Measurements from ENCODE around the gene OLFM2.

The OLFM2 gene

GRCh38 chr19:9834726-9835506, 101.4 kb downstream of the OLFM2 start, which contains the start of gene PIN1:
PIN1 (plus strand) TSS chr19:9835318; CDS start chr19:9835345, 27 bp downstream.
- Histone ChIP-seq H2AFZ (peak within 1 kb of the TSS; percentile 86), H3K9me3 (ENCODE audit: control insufficient read depth, low read length) (no peaks in the 10 kb centered on the region), H3K36me3 (ENCODE audit: control insufficient read depth, insufficient read depth, low read length) (no peaks in the 10 kb centered on the region), H3K4me3 (ENCODE audit: low read depth, low read length) (peak within 1 kb of the TSS; percentile 87), H3K79me2 (peaks cover 59% of the 10 kb centered on the region), H3K4me2 (ENCODE audit: low read length) (peak within 1 kb of the TSS; percentile 84), H3K27me3 (ENCODE audit: control insufficient read depth, insufficient read depth, low read length) (no peaks in the 10 kb centered on the region), H3K9ac (no peak within 1 kb of the TSS), H3K27ac (no peak within 1 kb of the TSS), H3K4me1 (no peaks in the 10 kb centered on the region)
- peak; percentile 89 for TF ChIP-seq CTCF (IDR thresholded peaks at IDR 0.05)

GRCh38 chr19:9834307-9834725, 102.0 kb downstream of the OLFM2 start:
- Histone ChIP-seq H3K36me3 (ENCODE audit: control insufficient read depth, insufficient read depth, low read length) (no peaks in the 10 kb centered on the region), H3K27ac (no peak overlapping the region), H3K4me2 (ENCODE audit: low read length) (peak overlapping the region; percentile 84), H3K9me3 (ENCODE audit: control insufficient read depth, low read length) (no peaks in the 10 kb centered on the region), H3K4me1 (no peaks in the 10 kb centered on the region), H3K4me3 (ENCODE audit: low read depth, low read length) (peak overlapping the region; percentile 87), H3K79me2 (peaks cover 53% of the 10 kb centered on the region), H3K27me3 (ENCODE audit: control insufficient read depth, insufficient read depth, low read length) (no peaks in the 10 kb centered on the region), H3K9ac (no peak overlapping the region), H2AFZ (peak overlapping the region; percentile 86)
- TF ChIP-seq CTCF (IDR thresholded peaks at IDR 0.05) = no peak

GRCh38 chr19:9828551-9829063, 107.7 kb downstream of the OLFM2 start:
- Histone ChIP-seq H3K79me2 (peaks cover 38% of the 10 kb centered on the region), H3K27me3 (ENCODE audit: control insufficient read depth, insufficient read depth, low read length) (no peaks in the 10 kb centered on the region), H3K4me3 (ENCODE audit: low read depth, low read length) (peak overlapping the region; percentile 93), H3K9me3 (ENCODE audit: control insufficient read depth, low read length) (no peaks in the 10 kb centered on the region), H3K36me3 (ENCODE audit: control insufficient read depth, insufficient read depth, low read length) (no peaks in the 10 kb centered on the region), H2AFZ (no peak overlapping the region), H3K27ac (peak overlapping the region; percentile 81), H3K9ac (peak overlapping the region; percentile 98), H3K4me1 (peaks cover 7% of the 10 kb centered on the region), H3K4me2 (ENCODE audit: low read length) (peak overlapping the region; percentile 75)
- no peak for TF ChIP-seq CTCF (IDR thresholded peaks at IDR 0.05)

GRCh38 chr19:9827289-9828238, 108.8 kb downstream of the OLFM2 start, which contains the start of gene UBL5:
UBL5 (plus strand) TSS chr19:9827918; CDS start chr19:9828338, 420 bp downstream.
- peaks cover 7% of the 10 kb centered on the region for H3K4me1 ChIP-seq
- no peaks in the 10 kb centered on the region for H3K36me3 ChIP-seq (ENCODE audit: control insufficient read depth, insufficient read depth, low read length)
- H3K4me3 ChIP-seq (ENCODE audit: low read depth, low read length) = peak within 1 kb of the TSS; percentile 93
- peak within 1 kb of the TSS; percentile 98 for H2AFZ ChIP-seq
- H3K9ac ChIP-seq = peak within 1 kb of the TSS; percentile 98
- H3K27ac ChIP-seq = peak within 1 kb of the TSS; percentile 81
- peak within 1 kb of the TSS; percentile 75 for H3K4me2 ChIP-seq (ENCODE audit: low read length)
- H3K79me2 ChIP-seq = peaks cover 33% of the 10 kb centered on the region
- no peaks in the 10 kb centered on the region for H3K9me3 ChIP-seq (ENCODE audit: control insufficient read depth, low read length)
- H3K27me3 ChIP-seq (ENCODE audit: control insufficient read depth, insufficient read depth, low read length) = no peaks in the 10 kb centered on the region
- no peak for TF ChIP-seq CTCF (IDR thresholded peaks at IDR 0.05)

All from parathyroid adenoma (tissue), 2 donors.